ENCODE measurements around the gene MRPL41.
A peak's percentile ranks its signal among the peaks of the same experiment; 100 is the strongest.

MRPL41 gene

DNA sequence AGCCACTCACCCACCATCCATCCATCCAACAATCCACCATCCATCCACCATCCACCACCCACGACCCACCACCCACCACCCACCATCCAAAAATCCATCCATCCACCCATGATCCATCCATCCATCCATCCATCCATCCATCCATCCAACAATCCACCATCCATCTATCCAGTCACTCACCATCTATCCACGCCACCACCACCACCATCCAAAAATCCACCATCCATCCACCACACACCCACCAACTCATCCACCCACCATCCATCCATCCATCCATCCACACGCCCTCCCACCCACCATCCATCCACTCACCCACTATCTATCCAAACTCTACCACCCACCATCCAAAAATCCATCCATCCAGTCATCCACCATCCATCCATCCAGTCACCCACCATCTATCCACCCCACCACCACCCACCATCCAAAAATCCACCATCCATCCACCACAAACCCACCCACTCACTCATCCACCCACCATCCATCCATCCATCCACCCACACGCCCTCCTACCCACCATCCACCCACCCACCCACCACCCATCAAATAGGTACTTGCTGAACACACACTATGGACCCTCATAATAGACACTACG lies 18.0 kb downstream of the MRPL41 start:
- peaks cover 2 to 12% (median 10%) of the 10 kb centered on the region in 10 experiments; a peak in 19 of 20 replicates for H3K4me1 ChIP-seq
- TF ChIP-seq Cebpa-rat (IDR thresholded peaks at IDR 0.05), result no peak
- no peak overlapping the region for H3K4me2 ChIP-seq
- peaks cover 0 to 13% (median 0%) of the 10 kb centered on the region in 11 experiments; a peak in 5 of 22 replicates for H3K9me3 ChIP-seq (replicated peaks in 1 of 11)
- no peak overlapping the region for H3K27ac ChIP-seq
- H3K4me3 ChIP-seq, result no peak overlapping the region
- no peak overlapping the region for H3K9ac ChIP-seq
- peaks cover 0 to 57% (median 23%) of the 10 kb centered on the region in 11 experiments; a peak in 18 of 22 replicates for H4K20me1 ChIP-seq
- H3K27me3 ChIP-seq, result no peaks in the 10 kb centered on the region
- peaks cover 39 to 57% (median 49%) of the 10 kb centered on the region in 11 experiments for H3K36me3 ChIP-seq

- Histone ChIP-seq H3K27me3 (no peaks in the 10 kb centered on the region), H4K20me1 (peaks cover 5 to 62% (median 28%) of the 10 kb centered on the region in 11 experiments; a peak in 19 of 22 replicates), H3K36me3 (peaks cover 44 to 62% (median 53%) of the 10 kb centered on the region in 11 experiments), H3K27ac (no peak overlapping the region), H3K4me1 (peaks cover 11 to 17% (median 13%) of the 10 kb centered on the region in 10 experiments), H3K9me3 (replicated peaks in 1 of 11) (peaks cover 0 to 8% (median 0%) of the 10 kb centered on the region in 11 experiments; a peak in 3 of 22 replicates), H3K4me3 (no peak overlapping the region), H3K4me2 (no peak overlapping the region), H3K9ac (no peak overlapping the region)
- no peak for TF ChIP-seq Cebpa-rat (IDR thresholded peaks at IDR 0.05)
Observed at GRCh38 chr9:137570566-137570965, 18.9 kb downstream of the MRPL41 start.

DNA sequence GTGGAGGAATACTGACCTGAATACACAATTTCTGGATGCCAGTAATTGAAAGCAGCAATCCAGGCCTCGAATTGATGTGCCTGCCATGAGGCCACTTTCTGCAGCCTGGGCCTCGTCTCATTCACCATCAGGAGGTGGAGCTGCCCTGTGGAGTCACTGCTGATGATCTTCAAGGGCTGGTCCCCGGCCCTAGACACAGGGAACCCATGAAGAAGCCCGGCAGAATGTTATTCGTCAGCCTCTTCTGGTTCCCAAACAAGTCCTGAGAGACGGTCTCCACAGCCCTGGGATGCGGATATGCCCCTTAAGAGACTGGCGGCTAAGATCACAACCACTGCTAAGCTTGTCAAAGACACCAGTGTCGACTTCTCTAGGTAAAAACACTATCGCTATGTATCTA lies 22.5 kb downstream of the MRPL41 start:
- TF ChIP-seq Cebpa-rat (IDR thresholded peaks at IDR 0.05), result no peak
- H3K27me3 ChIP-seq, result no peaks in the 10 kb centered on the region
- H4K20me1 ChIP-seq, result peaks cover 11 to 82% (median 52%) of the 10 kb centered on the region in 11 experiments; a peak in 20 of 22 replicates
- H3K27ac ChIP-seq, result no peak overlapping the region
- no peak overlapping the region for H3K4me3 ChIP-seq
- peaks cover 46 to 75% (median 69%) of the 10 kb centered on the region in 11 experiments for H3K36me3 ChIP-seq
- H3K4me2 ChIP-seq, result no peak overlapping the region
- H3K9ac ChIP-seq, result peak overlapping the region in 2 of 11 experiments; percentile 31 to 86; a peak in 1 of 22 replicates
- H3K4me1 ChIP-seq, result peaks cover 33 to 41% (median 36%) of the 10 kb centered on the region in 10 experiments
- H3K9me3 ChIP-seq (replicated peaks in 1 of 11), result no peaks in the 10 kb centered on the region

GRCh38 chr9:137575364-137575715 lies 23.7 kb downstream of the MRPL41 start:
- Histone ChIP-seq H3K27me3 (no peaks in the 10 kb centered on the region), H3K27ac (peak overlapping the region in 7 of 11 experiments; percentile 8 to 57 (median 38); a peak in 8 of 22 replicates), H4K20me1 (peaks cover 11 to 86% (median 52%) of the 10 kb centered on the region in 11 experiments; a peak in 20 of 22 replicates), H3K4me3 (peak overlapping the region in 1 of 10 experiments; percentile 4; a peak in 1 of 20 replicates), H3K9ac (peak overlapping the region in 10 of 11 experiments; percentile 19 to 99 (median 38); a peak in 14 of 22 replicates), H3K4me2 (peak overlapping the region; percentile 88 to 99 (median 98); a peak in 21 of 22 replicates), H3K9me3 (replicated peaks in 1 of 11) (no peaks in the 10 kb centered on the region), H3K36me3 (peaks cover 43 to 78% (median 68%) of the 10 kb centered on the region in 11 experiments), H3K4me1 (peaks cover 36 to 43% (median 37%) of the 10 kb centered on the region in 10 experiments)
- TF ChIP-seq Cebpa-rat (IDR thresholded peaks at IDR 0.05), result no peak

DNA sequence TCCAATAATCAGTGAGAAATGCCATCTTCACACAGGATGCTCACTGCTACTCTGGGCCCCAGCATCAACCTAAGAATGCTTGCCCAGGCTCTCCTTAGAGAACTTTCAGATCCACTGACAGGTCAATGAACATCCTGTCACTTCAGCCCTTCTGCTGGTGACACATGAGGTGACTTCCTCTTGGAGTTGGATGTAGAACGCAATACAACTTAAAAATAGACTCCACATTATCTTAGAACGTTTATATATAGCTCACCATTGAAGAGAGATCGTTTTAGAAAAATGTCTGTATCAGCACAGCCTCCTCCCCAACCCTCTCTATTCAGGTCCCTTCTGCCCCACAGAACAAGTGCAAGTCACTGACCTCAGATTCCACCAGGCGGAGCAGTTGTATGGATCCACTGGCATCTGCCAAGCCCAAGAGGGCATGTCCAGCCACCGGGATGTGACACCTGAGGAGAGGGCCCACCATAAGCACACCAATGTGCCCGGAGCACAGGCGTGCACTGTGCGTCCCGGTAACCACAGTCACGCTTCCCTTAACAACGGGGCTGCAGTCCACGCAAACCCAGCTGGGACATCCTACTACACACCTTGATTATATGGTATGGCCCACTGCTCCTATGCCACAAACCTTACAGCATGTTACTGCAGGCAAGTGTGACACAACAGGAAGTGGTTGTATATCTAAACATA lies 24.2 kb downstream of the MRPL41 start:
- peak overlapping the region in 3 of 10 experiments; percentile 4 to 99 (median 10); a peak in 5 of 20 replicates for H3K4me3 ChIP-seq

GRCh38 chr9:137578518-137579258 lies 27.0 kb downstream of the MRPL41 start, which contains the start of gene DPH7:
Gene DPH7 (minus strand): TSS chr9:137578925. CDS start chr9:137578777, 148 bp downstream.
- no peaks in the 10 kb centered on the region for H3K9me3 ChIP-seq (replicated peaks in 1 of 11)
- TF ChIP-seq Cebpa-rat (IDR thresholded peaks at IDR 0.05), result no peak
- H3K36me3 ChIP-seq, result peaks cover 50 to 79% (median 69%) of the 10 kb centered on the region in 11 experiments
- H3K27me3 ChIP-seq, result no peaks in the 10 kb centered on the region
- H3K4me3 ChIP-seq, result peak within 1 kb of the TSS; percentile 73 to 99 (median 99)
- peak within 1 kb of the TSS; percentile 86 to 99 (median 92) for H3K9ac ChIP-seq
- H3K4me2 ChIP-seq, result peak within 1 kb of the TSS; percentile 88 to 99 (median 98)
- H3K4me1 ChIP-seq, result peaks cover 36 to 43% (median 37%) of the 10 kb centered on the region in 10 experiments
- H3K27ac ChIP-seq, result peak within 1 kb of the TSS; percentile 33 to 91 (median 86); a peak in 21 of 22 replicates
- H4K20me1 ChIP-seq, result peaks cover 11 to 92% (median 74%) of the 10 kb centered on the region in 11 experiments; a peak in 20 of 22 replicates

More for the DNA sequence above, 24.2 kb downstream of the MRPL41 start:
- H3K9me3 ChIP-seq (replicated peaks in 1 of 11), result no peaks in the 10 kb centered on the region
- H3K4me1 ChIP-seq, result peaks cover 36 to 43% (median 37%) of the 10 kb centered on the region in 10 experiments
- TF ChIP-seq Cebpa-rat (IDR thresholded peaks at IDR 0.05), result no peak
- peaks cover 11 to 86% (median 52%) of the 10 kb centered on the region in 11 experiments; a peak in 20 of 22 replicates for H4K20me1 ChIP-seq
- peaks cover 40 to 78% (median 67%) of the 10 kb centered on the region in 11 experiments for H3K36me3 ChIP-seq
- peak overlapping the region in 8 of 11 experiments; percentile 13 to 57 (median 39); a peak in 11 of 22 replicates for H3K27ac ChIP-seq
- no peaks in the 10 kb centered on the region for H3K27me3 ChIP-seq
- peak overlapping the region; percentile 88 to 99 (median 98) for H3K4me2 ChIP-seq
- peak overlapping the region; percentile 13 to 99 (median 37); a peak in 16 of 22 replicates for H3K9ac ChIP-seq

- H3K9ac ChIP-seq, result peak overlapping the region in 10 of 11 experiments; percentile 86 to 99 (median 92); a peak in 16 of 22 replicates
- no peaks in the 10 kb centered on the region for H3K27me3 ChIP-seq
- peak overlapping the region in 6 of 11 experiments; percentile 1 to 90 (median 84); a peak in 4 of 22 replicates for H3K27ac ChIP-seq
- peak overlapping the region in 9 of 10 experiments; percentile 73 to 99 (median 99); a peak in 7 of 20 replicates for H3K4me3 ChIP-seq
- peak overlapping the region; percentile 48 to 99 (median 76); a peak in 21 of 22 replicates for H3K4me2 ChIP-seq
- peaks cover 36 to 43% (median 37%) of the 10 kb centered on the region in 10 experiments for H3K4me1 ChIP-seq
- TF ChIP-seq Cebpa-rat (IDR thresholded peaks at IDR 0.05), result no peak
- peaks cover 11 to 92% (median 74%) of the 10 kb centered on the region in 11 experiments; a peak in 20 of 22 replicates for H4K20me1 ChIP-seq
- H3K9me3 ChIP-seq (replicated peaks in 1 of 11), result no peaks in the 10 kb centered on the region
- peaks cover 49 to 79% (median 69%) of the 10 kb centered on the region in 11 experiments for H3K36me3 ChIP-seq
Observed at GRCh38 chr9:137579259-137579604, 27.6 kb downstream of the MRPL41 start.
